Fibroblast of lung (primary cell): ENCODE measurements around the gene LRFN4. TPM values are rescaled to one million over a fixed set of nuclear protein-coding genes. Genes with fewer than 3 reads are reported as not detected.

Experiments
- DNase-seq, 2 donors: peaks; one replicate each; pipeline versions ENCODE4 v3.0.0 to v3.0.0-alpha.2; 2010; ENCODE audit warnings: low read depth in 2 of 2
- H2AFZ ChIP-seq: 2 replicates; pipeline ENCODE4 v1.5.1; 2012; ENCODE audit warnings: low read length, control low read depth, inconsistent platforms
- H3K27ac ChIP-seq: 2 replicates; pipeline ENCODE4 v1.5.1; 2011; ENCODE audit warnings: low read length, control low read depth; ENCODE audit not compliant: insufficient read depth
- H3K27me3 ChIP-seq: 2 replicates; pipeline ENCODE4 v1.5.1; 2011; ENCODE audit warnings: mild to moderate bottlenecking, low read length; ENCODE audit not compliant: control insufficient read depth, insufficient read depth
- H3K36me3 ChIP-seq: 2 replicates; pipeline ENCODE4 v1.5.1; 2011; ENCODE audit warnings: low read length; ENCODE audit not compliant: control insufficient read depth, insufficient read depth
- H3K4me1 ChIP-seq: 2 replicates; pipeline ENCODE4 v1.5.1; 2011; ENCODE audit warnings: low read length; ENCODE audit not compliant: control insufficient read depth, insufficient read depth; ENCODE audit errors: extremely low read depth
- H3K4me2 ChIP-seq: 2 replicates; pipeline ENCODE4 v1.5.1; 2011; ENCODE audit warnings: low read length, control low read depth; ENCODE audit not compliant: insufficient read depth; ENCODE audit errors: extremely low read depth
- H3K4me3 ChIP-seq, 4 experiments: fragments of 200-600 bp in 1 of 4; sonication (generic) in 1 of 4; replicated peaks in 1 of 4; 2 replicates each; pipeline ENCODE4 v1.5.1; 2011 to 2016; ENCODE audit warnings: low read length in 4 of 4, low read depth in 3 of 4, mild to moderate bottlenecking in 3 of 4, control low read depth in 2 of 4, inconsistent platforms in 1 of 4, mixed read lengths in 1 of 4; ENCODE audit not compliant: insufficient read depth in 1 of 4; ENCODE audit errors: control extremely low read depth in 1 of 4
- H3K79me2 ChIP-seq: 2 replicates; pipeline ENCODE4 v1.5.1; 2012; ENCODE audit warnings: mild to moderate bottlenecking, low read length, inconsistent platforms; ENCODE audit not compliant: control insufficient read depth, insufficient read depth
- H3K9ac ChIP-seq: 2 replicates; pipeline ENCODE4 v1.5.1; 2011; ENCODE audit warnings: mild to moderate bottlenecking, low read length, control low read depth; ENCODE audit not compliant: insufficient read depth
- H3K9me3 ChIP-seq: 2 replicates; pipeline ENCODE4 v1.5.1; 2012; ENCODE audit warnings: low read depth, low read length; ENCODE audit not compliant: control insufficient read depth, insufficient read depth
- H4K20me1 ChIP-seq: 2 replicates; pipeline ENCODE4 v1.5.1; 2011; ENCODE audit warnings: low read length; ENCODE audit not compliant: control insufficient read depth, insufficient read depth; ENCODE audit errors: extremely low read depth
- EZH2 ChIP-seq: IDR thresholded peaks from 2 replicates; pipeline ENCODE4 v1.5.1; 2012; ENCODE audit warnings: low read length, control low read depth, mild to moderate bottlenecking; ENCODE audit errors: missing control alignments
- polyA plus RNA-seq, 2 donors: library from polyadenylated mRNA; depleted of rRNA in 1 of 2; stranded (reverse) in 1 of 2; unstranded in 1 of 2; fragments of >200 nt; gene quantifications; 2 replicates each; pipeline ENCODE4 v1.2.1, GENCODE V29; 2011 to 2012; ENCODE audit warnings: missing spikeins in 1 of 2
- total RNA-seq: library from RNA; depleted of rRNA; stranded (reverse); fragments of >200 nt; gene quantifications from 2 replicates; pipeline ENCODE4 v1.2.1, GENCODE V29; 2014
- TF ChIP-seq, protein P1 (sequence below), 2 donors: IDR thresholded peaks in 1 of 2; conservative IDR thresholded peaks in 1 of 2; 1 replicate in 1 of 2; 2 replicates in 1 of 2; pipeline ENCODE4 v1.5.1; 2011 to 2012; ENCODE audit warnings: low read length in 2 of 2, control low read depth in 1 of 2, inconsistent platforms in 1 of 2, low read depth in 1 of 2, mild to moderate bottlenecking in 1 of 2

LRFN4 gene
- total and polyA plus RNA-seq, 2 donors (not counting 1 experiment from before 2014, with no cell fraction given), result 3.8 to 14.5 TPM

DNA sequence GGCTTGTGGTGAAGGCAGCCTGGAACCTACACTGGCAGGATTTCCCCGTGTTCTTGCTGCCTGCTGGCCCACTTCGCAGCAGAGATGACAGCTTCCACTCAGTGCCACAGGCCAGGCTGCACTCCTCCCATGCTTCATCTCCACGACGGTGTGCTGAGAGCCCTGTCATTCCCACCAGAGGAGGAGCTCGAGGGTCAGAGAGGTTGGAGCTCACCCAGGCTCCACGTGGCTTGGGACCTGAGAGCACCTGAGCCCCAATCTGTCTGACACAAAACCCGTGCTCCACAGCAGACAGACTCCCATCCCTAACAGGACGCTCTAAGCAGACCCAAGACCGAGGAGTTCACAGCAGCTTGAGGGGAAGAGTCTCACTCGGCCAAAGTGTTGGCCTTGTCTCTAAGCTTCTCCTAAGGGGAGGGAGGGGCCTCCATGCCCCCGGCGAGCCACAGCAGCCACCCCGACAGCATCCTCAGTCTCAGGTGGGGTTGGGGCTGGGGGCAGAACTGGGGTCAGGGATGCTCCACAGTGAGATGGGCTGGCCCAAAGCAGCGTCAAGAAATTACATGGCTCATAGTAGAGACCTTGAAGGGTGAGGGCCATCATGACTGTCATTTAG, 10.7 kb downstream of the LRFN4 start:
- no peak overlapping the region for H3K9ac ChIP-seq

GRCh38 chr11:66868082-66868725, 11.3 kb downstream of the LRFN4 start:
- Histone ChIP-seq H3K27me3 (no peaks in the 10 kb centered on the region), H3K36me3 (peaks cover 2% of the 10 kb centered on the region), H3K79me2 (no peaks in the 10 kb centered on the region), H4K20me1 (no peaks in the 10 kb centered on the region), H3K4me1 (no peaks in the 10 kb centered on the region), H3K4me3 (no peak overlapping the region), H2AFZ (no peak overlapping the region), H3K27ac (no peak overlapping the region), H3K4me2 (no peak overlapping the region), H3K9ac (no peak overlapping the region), H3K9me3 (no peaks in the 10 kb centered on the region)
- TF ChIP-seq, protein P1, sequence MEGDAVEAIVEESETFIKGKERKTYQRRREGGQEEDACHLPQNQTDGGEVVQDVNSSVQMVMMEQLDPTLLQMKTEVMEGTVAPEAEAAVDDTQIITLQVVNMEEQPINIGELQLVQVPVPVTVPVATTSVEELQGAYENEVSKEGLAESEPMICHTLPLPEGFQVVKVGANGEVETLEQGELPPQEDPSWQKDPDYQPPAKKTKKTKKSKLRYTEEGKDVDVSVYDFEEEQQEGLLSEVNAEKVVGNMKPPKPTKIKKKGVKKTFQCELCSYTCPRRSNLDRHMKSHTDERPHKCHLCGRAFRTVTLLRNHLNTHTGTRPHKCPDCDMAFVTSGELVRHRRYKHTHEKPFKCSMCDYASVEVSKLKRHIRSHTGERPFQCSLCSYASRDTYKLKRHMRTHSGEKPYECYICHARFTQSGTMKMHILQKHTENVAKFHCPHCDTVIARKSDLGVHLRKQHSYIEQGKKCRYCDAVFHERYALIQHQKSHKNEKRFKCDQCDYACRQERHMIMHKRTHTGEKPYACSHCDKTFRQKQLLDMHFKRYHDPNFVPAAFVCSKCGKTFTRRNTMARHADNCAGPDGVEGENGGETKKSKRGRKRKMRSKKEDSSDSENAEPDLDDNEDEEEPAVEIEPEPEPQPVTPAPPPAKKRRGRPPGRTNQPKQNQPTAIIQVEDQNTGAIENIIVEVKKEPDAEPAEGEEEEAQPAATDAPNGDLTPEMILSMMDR (conservative IDR thresholded peaks at IDR 0.05 in 1 of 2, IDR thresholded peaks at IDR 0.05 in 1 of 2; ENCODE audit: low read depth in 1 of 2, low read length in 2 of 2), result no peak
- TF ChIP-seq EZH2, result no peak
- DNase-seq, result no peak

More for the DNA sequence above, 10.7 kb downstream of the LRFN4 start:
- TF ChIP-seq, protein P1 (conservative IDR thresholded peaks at IDR 0.05 in 1 of 2, IDR thresholded peaks at IDR 0.05 in 1 of 2; ENCODE audit: low read depth in 1 of 2, low read length in 2 of 2), result no peak
- no peak for TF ChIP-seq EZH2
- no peaks in the 10 kb centered on the region for H4K20me1 ChIP-seq
- H3K4me2 ChIP-seq, result no peak overlapping the region
- H3K36me3 ChIP-seq, result peaks cover 2% of the 10 kb centered on the region
- no peaks in the 10 kb centered on the region for H3K27me3 ChIP-seq
- H3K4me1 ChIP-seq, result no peaks in the 10 kb centered on the region
- no peak overlapping the region for H3K27ac ChIP-seq
- no peaks in the 10 kb centered on the region for H3K79me2 ChIP-seq
- no peak overlapping the region for H3K4me3 ChIP-seq
- H2AFZ ChIP-seq, result no peak overlapping the region
- DNase-seq, result no peak
- no peaks in the 10 kb centered on the region for H3K9me3 ChIP-seq

GRCh38 chr11:66868726-66869566, 12.1 kb downstream of the LRFN4 start:
- Histone ChIP-seq H3K9ac (no peak overlapping the region), H4K20me1 (no peaks in the 10 kb centered on the region), H3K9me3 (no peaks in the 10 kb centered on the region), H3K4me2 (no peak overlapping the region), H3K4me1 (no peaks in the 10 kb centered on the region), H3K79me2 (no peaks in the 10 kb centered on the region), H3K27me3 (no peaks in the 10 kb centered on the region), H3K4me3 (no peak overlapping the region), H2AFZ (no peak overlapping the region), H3K36me3 (no peaks in the 10 kb centered on the region), H3K27ac (no peak overlapping the region)
- peak in 1 of 2 donors; percentile 15 for DNase-seq
- no peak for TF ChIP-seq EZH2
